HG02981 (cell line): ENCODE results near the gene SIT1.
A peak's percentile ranks its signal among the peaks of the same experiment; 100 is the strongest.
"Not testable (repeated sequence)": the region's sequence is repeated elsewhere in the genome, so short reads cannot be mapped to it uniquely, and the experiment has no call there.

Experiments
- ATAC-seq: cut with Tn5 transposase; IDR thresholded peaks from one replicate; pipeline ENCODE4 v1.9.1; 2021; ENCODE audit warnings: mild to moderate bottlenecking, moderate library complexity; ENCODE audit not compliant: unreplicated experiment

Gene SIT1

GRCh38 chr9:35660966-35661415 lies 10.3 kb upstream of the SIT1 start:
- no peak for ATAC-seq

- no peak for ATAC-seq
Observed at GRCh38 chr9:35659340-35659739, 8.6 kb upstream of the SIT1 start.

DNA sequence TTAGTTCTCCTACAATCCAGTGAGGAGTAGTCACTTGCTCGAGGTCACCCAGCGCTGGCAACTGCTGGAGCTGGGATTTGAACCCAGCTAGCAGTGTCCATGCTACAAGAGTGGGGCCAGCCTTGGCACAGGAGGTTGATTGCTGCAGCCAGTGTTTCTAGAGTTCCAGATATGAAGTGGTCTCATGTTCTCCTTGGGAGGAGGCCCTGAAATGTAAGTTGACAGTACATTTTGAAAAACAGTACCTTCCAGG lies 8.2 kb upstream of the SIT1 start:
- no peak for ATAC-seq

- peak; percentile 50 for ATAC-seq
Observed at GRCh38 chr9:35658137-35658967, 7.6 kb upstream of the SIT1 start, which contains the start of gene CCDC107. Gene CCDC107 (plus strand): TSS chr9:35658292. CDS start chr9:35658380, 88 bp downstream.

- ATAC-seq: peak; percentile 80
Observed at GRCh38 chr9:35657546-35658136, 6.9 kb upstream of the SIT1 start, which contains the start of gene RMRP. Gene RMRP (minus strand): TSS chr9:35658019.

DNA sequence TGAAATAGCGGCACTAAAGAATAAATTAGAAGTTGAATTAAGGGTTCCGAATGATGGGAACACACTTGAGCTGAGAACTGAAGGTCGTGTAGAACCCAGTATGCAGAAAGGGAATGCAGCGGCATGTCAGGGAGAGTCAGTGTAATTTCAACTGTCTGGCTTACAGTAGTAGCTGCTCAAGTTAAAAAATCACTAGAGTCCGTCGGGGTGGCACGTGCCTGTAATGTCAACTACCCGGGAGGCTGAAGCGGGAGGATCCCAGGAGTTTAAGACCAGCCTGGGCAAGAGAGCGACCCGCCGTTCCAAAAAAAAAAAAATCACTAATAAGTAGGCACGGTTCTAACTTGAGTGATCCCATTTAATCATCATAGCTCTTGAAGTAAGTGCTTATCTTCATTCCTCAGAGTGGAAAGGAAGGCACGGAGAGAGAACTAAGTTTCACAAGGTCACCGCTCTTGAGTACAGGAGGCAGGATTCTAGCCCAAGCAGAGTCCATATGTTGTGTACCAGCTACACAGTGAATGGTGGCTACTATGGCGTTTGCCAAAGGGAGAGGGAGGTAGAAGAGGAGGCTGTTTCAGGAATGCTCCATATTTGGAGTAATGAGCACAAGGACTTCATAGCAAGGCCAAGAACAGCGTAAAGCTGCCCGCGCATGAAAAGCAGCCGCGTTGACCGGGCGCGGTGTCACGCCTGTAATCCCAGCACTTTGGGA lies 6.3 kb upstream of the SIT1 start:
- no peak for ATAC-seq

DNA sequence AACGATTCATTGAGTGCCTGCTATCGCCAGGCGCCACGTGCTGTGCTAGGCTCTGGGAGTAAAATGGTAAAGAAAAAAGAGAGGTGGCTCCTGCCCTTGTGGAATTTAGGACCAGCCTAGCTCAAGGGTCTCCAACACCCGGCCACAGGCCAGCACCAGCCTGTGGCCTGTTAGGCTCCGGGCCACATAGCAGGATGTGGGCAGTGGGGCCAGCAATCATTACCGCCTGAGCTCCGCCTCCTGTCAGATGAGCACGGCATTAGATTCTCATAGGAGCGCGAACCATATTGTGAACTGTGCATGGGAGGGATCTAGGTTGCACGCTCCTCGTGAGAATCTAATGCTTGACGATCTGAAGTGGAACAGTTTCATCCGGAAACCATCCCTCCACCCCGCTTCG lies 5.6 kb upstream of the SIT1 start:
- ATAC-seq: no peak

- ATAC-seq: no peak
Observed at GRCh38 chr9:35653611-35654010, 2.9 kb upstream of the SIT1 start.

DNA sequence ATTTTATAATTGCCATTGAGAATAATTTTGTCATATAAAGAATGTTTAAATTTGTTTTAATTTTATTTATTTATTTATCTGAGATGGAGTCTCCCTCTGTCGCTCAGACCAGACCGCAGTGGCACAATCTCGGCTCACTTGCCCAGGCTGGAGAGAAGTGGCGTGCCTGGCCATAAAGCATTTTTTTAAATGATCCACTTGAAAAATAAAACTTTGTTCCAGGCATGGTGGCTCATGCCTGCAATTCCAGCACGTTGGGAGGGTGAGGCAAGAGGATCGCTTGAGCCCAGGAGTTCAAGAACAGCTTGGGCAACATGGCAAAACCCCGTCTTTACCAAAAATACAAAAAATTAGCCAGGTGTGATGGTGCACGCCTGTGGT lies 2.1 kb upstream of the SIT1 start:
- ATAC-seq: no peak

DNA sequence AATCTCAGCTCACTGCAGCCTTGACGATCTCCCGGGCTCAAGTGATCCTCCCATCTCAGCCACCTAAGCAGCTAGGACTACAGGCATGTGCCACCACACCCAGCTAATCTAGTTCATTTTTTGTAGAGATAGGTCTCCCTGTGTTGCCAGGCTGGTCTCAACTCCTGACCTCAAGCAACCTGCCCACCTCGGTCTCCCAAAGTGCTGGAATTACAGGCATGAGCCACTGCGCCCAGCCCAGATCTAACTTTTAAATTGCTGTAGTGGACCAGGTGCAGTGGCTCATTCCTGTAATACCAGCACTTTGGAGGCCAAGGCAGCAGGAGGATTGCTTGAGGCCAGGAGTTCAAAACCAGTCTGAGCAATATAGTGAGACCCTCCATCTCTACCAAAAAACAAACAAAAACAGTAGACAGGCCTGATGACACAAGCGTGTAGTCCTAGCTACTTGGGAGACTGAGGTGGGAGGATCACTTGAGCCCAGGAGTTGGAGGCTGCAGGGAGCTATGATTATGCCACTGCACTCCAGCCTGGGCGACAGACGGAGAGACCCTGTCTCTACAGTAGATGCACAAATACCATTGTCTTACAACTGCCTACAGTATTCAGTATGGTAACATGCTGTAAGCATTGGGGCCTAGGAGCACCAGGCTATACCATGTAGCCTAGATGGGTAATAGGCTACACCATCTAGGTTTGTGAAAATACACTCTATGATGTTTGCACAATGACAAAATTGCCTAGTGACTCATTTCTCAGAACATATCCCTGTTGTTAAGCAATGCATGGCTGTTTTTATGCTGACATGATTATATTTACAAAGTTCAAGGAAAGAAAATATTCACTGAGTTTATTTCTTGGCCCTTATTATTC lies 1.5 kb upstream of the SIT1 start:
- no peak for ATAC-seq

- no peak for ATAC-seq
Observed at GRCh38 chr9:35649431-35650340, 1.0 kb downstream of the SIT1 start.

GRCh38 chr9:35646533-35647265 lies 4.0 kb downstream of the SIT1 start:
- ATAC-seq: peak; percentile 84

DNA sequence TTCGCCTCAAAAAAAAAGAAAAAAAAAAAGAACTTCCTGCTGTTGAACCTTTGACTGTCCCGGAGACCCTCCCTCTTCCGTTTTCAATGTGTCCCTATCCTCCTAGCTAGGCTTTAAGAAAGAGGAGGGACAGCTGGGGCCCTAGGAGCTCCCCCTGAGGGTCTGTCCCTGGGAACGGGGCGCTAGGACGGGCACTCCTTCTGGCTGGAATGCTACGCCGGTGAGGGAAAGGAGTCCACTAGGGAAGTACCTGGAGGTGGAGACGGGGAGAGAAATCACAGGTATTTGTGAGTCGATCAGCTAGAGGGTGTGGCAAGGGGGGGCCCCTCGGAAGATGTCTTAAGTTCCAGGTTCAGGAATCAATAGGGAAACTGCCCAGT lies 4.6 kb downstream of the SIT1 start:
- no peak for ATAC-seq

GRCh38 chr9:35645736-35646135 lies 5.0 kb downstream of the SIT1 start:
- ATAC-seq: not testable (repeated sequence)

- ATAC-seq: no peak
Observed at GRCh38 chr9:35643046-35643445, 7.7 kb downstream of the SIT1 start.

GRCh38 chr9:35641478-35641877 lies 9.3 kb downstream of the SIT1 start:
- not testable (repeated sequence) for ATAC-seq

DNA sequence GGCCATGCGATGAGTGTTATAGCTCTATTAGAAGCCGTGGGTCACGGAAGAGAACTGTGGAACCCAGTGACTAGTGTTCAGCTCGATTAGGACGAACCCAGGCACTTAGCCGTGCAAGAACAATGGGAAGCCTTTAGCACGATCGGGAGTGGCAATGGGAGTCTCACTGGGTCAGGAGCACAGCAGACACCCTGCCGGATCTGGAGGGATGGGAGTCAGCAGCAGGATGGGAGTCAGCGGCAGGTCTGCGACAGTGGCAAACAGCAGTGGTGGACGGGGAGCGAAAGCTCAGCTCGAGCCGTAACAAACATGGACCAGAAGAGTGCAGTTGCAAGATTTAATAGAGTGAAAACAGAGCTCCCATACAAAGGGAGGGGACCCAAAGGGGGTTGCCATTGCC lies 10.3 kb downstream of the SIT1 start:
- not testable (repeated sequence) for ATAC-seq

DNA sequence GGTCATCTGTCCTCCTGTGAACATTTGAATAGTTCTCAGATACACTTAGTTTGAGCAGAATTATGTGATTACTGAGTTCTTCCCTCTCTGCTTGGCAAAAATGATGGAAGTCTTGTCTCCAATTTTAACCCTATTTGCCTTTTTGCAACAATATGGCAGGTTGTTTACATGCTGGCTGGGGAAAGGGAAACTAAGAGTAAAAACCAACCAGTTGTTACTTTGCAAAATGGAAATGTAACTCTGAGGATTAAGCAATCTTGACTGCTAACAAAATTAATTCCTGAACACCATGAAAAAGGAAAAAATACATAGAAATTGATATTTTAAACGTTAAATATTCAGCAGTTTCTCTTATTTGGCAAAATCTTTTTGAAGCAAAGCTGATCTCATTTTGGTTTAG lies 11.1 kb downstream of the SIT1 start:
- ATAC-seq: no peak

DNA sequence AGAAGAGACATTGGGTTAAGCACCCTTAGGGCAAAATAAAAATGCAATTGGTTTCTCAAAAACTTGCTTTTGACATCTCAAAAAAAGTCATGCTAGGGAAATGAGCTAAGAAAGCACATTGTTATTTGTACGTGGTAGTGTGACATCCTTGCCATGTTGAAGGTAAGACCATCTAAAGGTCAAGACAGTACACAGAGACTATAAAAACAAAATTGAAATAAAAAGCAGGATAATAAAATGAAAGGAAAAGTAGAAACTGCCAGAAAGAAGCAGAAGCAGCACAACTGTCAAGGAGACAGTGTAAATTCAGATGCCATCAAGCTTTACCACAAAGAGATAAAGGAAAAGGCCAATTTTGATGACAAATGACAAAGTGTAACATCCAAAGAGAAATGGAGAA lies 11.5 kb downstream of the SIT1 start:
- ATAC-seq: not testable (repeated sequence)
